BE2C (cell line): ENCODE results near the gene SYNE1.

Source experiments
- DNase-seq: peaks from one replicate; pipeline ENCODE4 v3.0.0-alpha.2; 2020
- H3K27me3 ChIP-seq: fragments of 250-450 bp; sonication (Bioruptor Pico); 2 replicates; pipeline ENCODE4 v1.5.1; 2020; ENCODE audit warnings: mild to moderate bottlenecking
- H3K36me3 ChIP-seq: fragments of 250-450 bp; sonication (Bioruptor Pico); 2 replicates; pipeline ENCODE4 v1.5.1; 2020; ENCODE audit warnings: mild to moderate bottlenecking
- H3K4me1 ChIP-seq: fragments of 250-450 bp; sonication (Bioruptor Pico); 2 replicates; pipeline ENCODE4 v1.5.1; 2020
- H3K4me3 ChIP-seq: 2 replicates; pipeline ENCODE4 v1.5.1; 2011; ENCODE audit warnings: low read depth, low read length
- H3K9me3 ChIP-seq: fragments of 250-450 bp; sonication (Bioruptor Pico); 2 replicates; pipeline ENCODE4 v1.5.1; 2020
- CTCF ChIP-seq: IDR thresholded peaks from 2 replicates; pipeline ENCODE4 v1.5.1; 2012; ENCODE audit warnings: mild to moderate bottlenecking, low read depth, low read length

The SYNE1 gene

DNA sequence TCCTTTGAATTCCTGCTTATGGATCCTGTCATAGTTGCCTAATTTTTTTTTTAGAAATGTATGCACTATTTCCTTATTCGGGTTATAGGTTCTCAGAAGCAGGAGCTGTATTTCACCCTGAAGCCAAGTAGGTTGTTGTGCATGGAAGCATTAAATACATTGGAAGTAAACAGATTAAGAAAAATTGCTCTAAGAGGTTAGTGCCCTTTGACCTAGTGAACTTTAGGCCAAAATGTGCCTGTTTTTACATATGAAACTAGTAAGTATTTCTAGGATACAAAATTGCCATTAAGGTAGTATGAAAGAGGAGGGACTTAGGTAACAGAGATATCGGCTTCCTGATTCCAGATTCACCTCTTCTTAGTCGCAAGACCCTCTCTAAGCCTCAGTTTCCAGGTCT lies 377.9 kb downstream of the SYNE1 start:
- H3K36me3 ChIP-seq = no peaks in the 10 kb centered on the region
- H3K4me3 ChIP-seq = no peak overlapping the region
- H3K4me1 ChIP-seq = no peaks in the 10 kb centered on the region
- DNase-seq = no peak
- H3K27me3 ChIP-seq = no peaks in the 10 kb centered on the region
- no peaks in the 10 kb centered on the region for H3K9me3 ChIP-seq
- no peak for TF ChIP-seq CTCF

DNA sequence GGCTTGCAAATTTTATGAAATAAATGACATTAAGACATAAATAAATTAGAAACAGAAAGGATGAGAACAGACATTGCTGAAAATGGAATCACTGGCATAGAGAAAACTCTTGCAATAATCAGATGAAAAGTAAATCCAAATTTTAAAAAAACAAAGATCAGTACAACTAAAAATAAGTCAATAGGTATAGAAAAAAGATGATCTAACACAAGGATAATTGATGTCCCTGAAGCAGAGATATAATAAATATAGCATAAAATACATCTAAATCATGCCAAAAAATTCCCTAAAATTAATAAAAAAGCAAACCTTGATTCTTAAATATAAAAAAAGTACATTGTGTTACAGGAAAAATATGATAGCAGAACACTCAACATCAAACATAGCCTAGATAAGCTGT lies 379.6 kb downstream of the SYNE1 start:
- Histone ChIP-seq H3K36me3 (no peaks in the 10 kb centered on the region), H3K4me1 (no peaks in the 10 kb centered on the region)
- TF ChIP-seq CTCF = no peak

GRCh38 chr6:152250127-152250526 lies 387.0 kb downstream of the SYNE1 start:
- H3K4me1 ChIP-seq = no peaks in the 10 kb centered on the region
- no peak overlapping the region for H3K4me3 ChIP-seq
- no peaks in the 10 kb centered on the region for H3K36me3 ChIP-seq
- no peak for TF ChIP-seq CTCF
- H3K9me3 ChIP-seq = no peaks in the 10 kb centered on the region
- no peaks in the 10 kb centered on the region for H3K27me3 ChIP-seq
- DNase-seq = no peak

More for the DNA sequence above, 379.6 kb downstream of the SYNE1 start:
- H3K27me3 ChIP-seq = no peaks in the 10 kb centered on the region
- H3K9me3 ChIP-seq = no peaks in the 10 kb centered on the region
- DNase-seq = no peak
- no peak overlapping the region for H3K4me3 ChIP-seq

DNA sequence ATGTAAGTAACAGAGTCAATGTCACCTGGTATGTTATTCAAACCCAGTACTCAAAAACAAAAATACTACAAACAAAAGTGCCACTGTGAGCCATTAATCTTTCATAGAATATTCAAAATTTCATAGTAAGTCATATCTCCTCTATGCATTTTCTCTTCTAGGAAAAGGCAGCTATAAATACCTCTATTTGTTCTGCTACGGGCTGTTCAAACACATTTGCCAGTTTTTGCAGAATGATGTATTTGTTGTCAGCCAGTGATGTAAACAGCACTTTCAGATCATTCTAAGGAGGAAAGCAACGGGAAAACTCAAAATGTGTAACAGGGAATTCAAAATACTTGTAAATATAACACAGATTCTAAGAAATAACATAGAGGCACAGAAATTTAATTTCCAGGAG lies 388.2 kb downstream of the SYNE1 start:
- no peak for DNase-seq
- TF ChIP-seq CTCF = no peak
- H3K4me3 ChIP-seq = no peak overlapping the region
- H3K36me3 ChIP-seq = no peaks in the 10 kb centered on the region
- no peaks in the 10 kb centered on the region for H3K4me1 ChIP-seq
- H3K9me3 ChIP-seq = no peaks in the 10 kb centered on the region
- H3K27me3 ChIP-seq = no peaks in the 10 kb centered on the region

DNA sequence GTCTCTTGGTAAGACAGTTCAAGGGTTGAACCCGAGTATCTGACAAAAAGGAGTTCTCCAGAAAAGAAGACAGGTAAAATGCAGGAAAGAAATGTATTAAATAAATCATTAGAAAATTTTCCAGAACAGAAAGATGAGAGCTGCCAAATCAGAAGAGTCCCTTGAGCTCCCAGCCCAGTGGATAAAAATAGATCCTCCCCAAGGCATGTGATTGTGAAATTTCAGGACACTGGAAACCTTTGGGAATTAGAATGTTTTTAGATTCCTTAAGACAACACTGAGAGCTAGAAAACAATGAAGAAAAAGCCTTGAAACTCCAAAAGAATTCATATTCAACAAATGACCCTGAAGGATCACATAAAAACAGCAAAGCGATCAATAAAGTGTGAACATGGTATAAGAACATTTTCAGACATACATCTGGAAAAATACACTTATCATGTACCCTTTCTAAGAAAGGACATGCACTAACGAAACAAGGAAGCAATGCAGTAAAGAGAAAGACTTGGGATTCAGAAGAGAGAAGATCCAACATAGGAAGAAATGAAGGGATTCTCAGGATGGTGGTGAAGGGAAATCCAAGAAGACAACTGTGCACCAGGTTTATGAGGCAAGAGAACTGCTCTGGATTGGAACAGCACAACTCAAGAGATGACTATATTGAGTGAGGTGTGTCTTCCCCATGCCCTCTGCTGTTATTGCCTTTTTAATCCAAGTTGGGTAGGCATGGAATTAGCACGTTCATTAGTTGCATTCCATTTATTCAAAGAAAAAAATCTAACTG lies 390.4 kb downstream of the SYNE1 start:
- no peak for TF ChIP-seq CTCF

GRCh38 chr6:152244998-152245630 lies 392.0 kb downstream of the SYNE1 start:
- no peak for DNase-seq
- no peaks in the 10 kb centered on the region for H3K36me3 ChIP-seq
- H3K27me3 ChIP-seq = no peaks in the 10 kb centered on the region
- H3K4me3 ChIP-seq = no peak overlapping the region
- TF ChIP-seq CTCF = no peak
- no peaks in the 10 kb centered on the region for H3K4me1 ChIP-seq
- H3K9me3 ChIP-seq = no peaks in the 10 kb centered on the region

More for the DNA sequence above, 390.4 kb downstream of the SYNE1 start:
- Histone ChIP-seq H3K9me3 (no peaks in the 10 kb centered on the region), H3K36me3 (no peaks in the 10 kb centered on the region), H3K27me3 (no peaks in the 10 kb centered on the region), H3K4me3 (no peak overlapping the region), H3K4me1 (no peaks in the 10 kb centered on the region)
- DNase-seq = no peak
